CD8-positive, alpha-beta memory T cell (primary cell): ENCODE results near the gene ATAD3C. TPM values are rescaled to one million over a fixed set of nuclear protein-coding genes. Genes with fewer than 3 reads are reported as not detected.
"Not testable (repeated sequence)": the region's sequence is repeated elsewhere in the genome, so short reads cannot be mapped to it uniquely, and the experiment has no call there.

Source experiments
- CTCF ChIA-PET: fragments of 350-600 bp; sonication (Branson Sonifier 250); formaldehyde crosslinking; loops from one replicate; lab custom pipeline; 2021; ENCODE audit warnings: antibody characterized with exemption; lab: Charles Lee
- POLR2A ChIA-PET: fragments of 350-600 bp; sonication (Branson Sonifier 250); formaldehyde crosslinking; loops from one replicate; lab custom pipeline; 2021; ENCODE audit warnings: antibody characterized with exemption; lab: Charles Lee
- DNase-seq, 5 donors: peaks; one replicate each; pipeline versions ENCODE4 v3.0.0 to v3.0.0-alpha.2; 2020 to 2022; ENCODE audit warnings: mixed read lengths in 1 of 5
- H3K27ac ChIP-seq: one replicate; pipeline ENCODE4 v1.7.0; 2013; ENCODE audit warnings: low read depth, mild to moderate bottlenecking, low read length, moderate library complexity
- H3K27me3 ChIP-seq: 2 replicates; pipeline ENCODE4 v1.7.0; 2013; ENCODE audit warnings: low read length, mild to moderate bottlenecking; ENCODE audit not compliant: insufficient read depth, poor library complexity, severe bottlenecking
- H3K36me3 ChIP-seq: 2 replicates; pipeline ENCODE4 v1.7.0; 2013; ENCODE audit warnings: mild to moderate bottlenecking, low read length, moderate library complexity; ENCODE audit not compliant: insufficient read depth
- H3K4me1 ChIP-seq: 2 replicates; pipeline ENCODE4 v1.7.0; 2013; ENCODE audit warnings: mild to moderate bottlenecking, low read length, moderate library complexity; ENCODE audit not compliant: insufficient read depth
- H3K4me3 ChIP-seq: 2 replicates; pipeline ENCODE4 v1.7.0; 2013; ENCODE audit warnings: mild to moderate bottlenecking, low read length
- H3K9me3 ChIP-seq: 2 replicates; pipeline ENCODE4 v1.7.0; 2013; ENCODE audit warnings: mild to moderate bottlenecking, low read length
- H3K27ac Mint-ChIP-seq, 8 donors: one replicate each; pipeline ENCODE4 v1.8.0; 2020 to 2021; ENCODE audit warnings: mixed read lengths in 8 of 8, mild to moderate bottlenecking in 6 of 8, inconsistent platforms in 3 of 8, moderate library complexity in 3 of 8
- H3K27me3 Mint-ChIP-seq, 2 donors: one replicate each; pipeline ENCODE4 v1.8.0; 2020 to 2021; ENCODE audit warnings: mixed read lengths in 2 of 2, mild to moderate bottlenecking in 1 of 2, moderate library complexity in 1 of 2
- H3K36me3 Mint-ChIP-seq, 3 donors: one replicate each; pipeline ENCODE4 v1.8.0; 2020 to 2021; ENCODE audit warnings: mixed read lengths in 3 of 3, inconsistent platforms in 1 of 3, mild to moderate bottlenecking in 1 of 3
- H3K4me1 Mint-ChIP-seq, 3 donors: one replicate each; pipeline ENCODE4 v1.8.0; 2020 to 2021; ENCODE audit warnings: mixed read lengths in 3 of 3, inconsistent platforms in 1 of 3, mild to moderate bottlenecking in 1 of 3
- H3K4me3 Mint-ChIP-seq, 7 donors: one replicate each; pipeline ENCODE4 v1.8.0; 2020 to 2021; ENCODE audit warnings: mixed read lengths in 7 of 7, mild to moderate bottlenecking in 6 of 7, moderate library complexity in 4 of 7, inconsistent platforms in 2 of 7
- H3K9me3 Mint-ChIP-seq, 5 donors: one replicate each; pipeline ENCODE4 v1.8.0; 2020 to 2022; ENCODE audit warnings: mixed read lengths in 5 of 5, mild to moderate bottlenecking in 3 of 5, moderate library complexity in 2 of 5, inconsistent platforms in 1 of 5
- polyA plus RNA-seq: library from polyadenylated mRNA; unstranded; fragments of 300-500 nt; fragmentation: Illumina TruSeq; gene quantifications from one replicate; pipeline ENCODE4 v1.2.3, GENCODE V29; 2021
- total RNA-seq, 2 experiments: library from RNA; stranded (reverse); gene quantifications; one replicate each; pipeline ENCODE4 v1.2.3, GENCODE V29; 2021

Gene ATAD3C
- total and polyA plus RNA-seq, 3 experiments from 2014 or later = 0.53 to 4.3 (median 1.9) TPM

DNA sequence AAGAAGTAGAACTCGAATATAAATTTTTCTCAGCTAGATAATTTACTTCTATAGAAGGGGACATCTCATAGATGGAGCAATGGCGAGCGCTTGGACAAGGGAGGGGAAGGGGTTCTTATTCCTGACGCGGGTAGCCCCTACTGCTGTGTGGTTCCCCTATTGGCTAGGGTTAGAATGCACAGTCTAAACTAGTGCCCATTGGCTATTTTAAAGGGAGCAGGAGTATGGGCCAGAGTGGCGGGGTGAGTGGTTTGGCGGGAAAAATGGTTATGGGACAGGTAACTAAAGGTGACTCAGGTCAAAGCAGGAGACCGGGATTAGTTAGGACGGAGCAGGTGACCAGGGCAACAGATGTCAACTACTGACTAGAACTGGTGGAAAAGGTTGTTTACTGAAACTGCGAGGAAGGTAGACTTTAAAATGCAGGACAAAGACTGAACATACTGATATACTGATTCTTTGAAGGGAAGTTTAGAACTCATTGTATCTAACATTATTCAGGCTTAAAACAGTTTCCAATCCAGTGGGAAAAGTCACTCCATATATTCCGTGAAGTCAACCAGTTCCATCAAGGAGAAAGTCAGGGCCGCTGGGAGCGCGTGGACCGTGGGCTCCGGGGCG, 61.5 kb downstream of the ATAD3C start:
- POLR2A ChIA-PET = interaction anchor here (0.5 to 1.0 kb wide), 3 partner anchors 12 to 118 kb away, joined by 3 to 5 read pairs (median 4); partner anchors contain the start of gene MRPL20
- Histone ChIP-seq H3K9me3 (no peaks in the 10 kb centered on the region), H3K4me3 (peak overlapping the region; percentile 88), H3K36me3 (no peaks in the 10 kb centered on the region), H3K27me3 (no peaks in the 10 kb centered on the region), H3K27ac (peak overlapping the region; percentile 93), H3K4me1 (peaks cover 7% of the 10 kb centered on the region)
- H3K36me3 Mint-ChIP-seq = peaks cover 0 to 10% (median 0%) of the 10 kb centered on the region in 3 donors
- CTCF ChIA-PET = interaction anchor here (0.7 kb wide), 1 partner anchor 138 kb away, joined by 3 read pairs; no protein-coding TSS in a partner anchor
- DNase-seq = peak in 1 of 5 donors; percentile 10
- H3K27me3 Mint-ChIP-seq = peaks cover 0 to 3% of the 10 kb centered on the region in 2 donors
- peaks cover 8 to 15% (median 11%) of the 10 kb centered on the region in 3 donors for H3K4me1 Mint-ChIP-seq
- no peaks in the 10 kb centered on the region for H3K9me3 Mint-ChIP-seq
- peak overlapping the region; percentile 69 to 95 (median 92) for H3K27ac Mint-ChIP-seq
- H3K4me3 Mint-ChIP-seq = peak overlapping the region; percentile 79 to 98 (median 87)

DNA sequence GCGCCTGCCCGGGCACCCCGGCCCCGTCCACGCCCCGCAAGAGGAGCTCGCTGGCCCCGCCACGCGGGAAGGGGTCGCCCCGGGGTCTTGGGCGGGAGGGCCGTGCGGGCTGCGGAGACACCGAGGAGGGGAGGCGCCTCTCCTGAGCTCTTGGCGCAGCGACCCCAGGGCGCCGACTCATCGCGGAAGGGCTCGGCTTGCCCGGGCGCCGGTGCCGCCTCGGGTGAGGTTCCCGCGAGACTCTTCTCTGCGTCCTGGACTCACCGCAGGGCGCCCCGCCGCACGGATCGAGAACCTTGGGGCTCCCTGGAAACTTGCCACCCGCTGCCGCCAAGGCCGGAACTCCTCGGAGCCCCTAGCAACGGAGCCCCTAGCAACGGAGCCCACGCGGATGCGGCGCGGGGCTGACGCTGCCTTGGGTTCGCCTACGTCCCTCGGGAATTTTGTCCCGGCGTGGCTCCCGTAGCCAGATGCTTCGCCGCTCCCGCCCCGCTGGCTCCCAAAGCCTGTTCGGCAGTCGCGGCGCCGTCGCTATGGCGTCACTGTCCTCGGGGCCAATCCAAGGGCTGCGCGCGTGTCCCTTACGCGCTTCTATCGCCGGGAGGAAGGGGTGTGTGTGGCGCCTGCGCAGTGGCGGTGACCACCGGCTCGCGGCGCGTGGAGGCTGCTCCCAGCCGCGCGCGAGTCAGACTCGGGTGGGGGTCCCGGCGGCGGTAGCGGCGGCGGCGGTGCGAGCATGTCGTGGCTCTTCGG, 62.2 kb downstream of the ATAD3C start, which contains the start of gene ATAD3A:
Gene ATAD3A (plus strand): TSS at position 630 of the 753 bp plus-strand sequence. CDS start 107 bp downstream, at position 737.
- CTCF ChIA-PET = no interaction called here
- peaks cover 0 to 12% (median 0%) of the 10 kb centered on the region in 3 donors for H3K36me3 Mint-ChIP-seq
- Histone ChIP-seq H3K4me3 (peak within 1 kb of the TSS; percentile 88), H3K4me1 (peaks cover 7% of the 10 kb centered on the region), H3K9me3 (no peaks in the 10 kb centered on the region), H3K27me3 (no peaks in the 10 kb centered on the region), H3K36me3 (no peaks in the 10 kb centered on the region), H3K27ac (peak within 1 kb of the TSS; percentile 93)
- H3K4me3 Mint-ChIP-seq = peak within 1 kb of the TSS; percentile 88 to 98 (median 93)
- H3K4me1 Mint-ChIP-seq = peaks cover 8 to 15% (median 11%) of the 10 kb centered on the region in 3 donors
- H3K27ac Mint-ChIP-seq = peak within 1 kb of the TSS; percentile 84 to 96 (median 94)
- DNase-seq = peak; percentile 92 to 96 (median 94)
- peaks cover 0 to 3% of the 10 kb centered on the region in 2 donors for H3K27me3 Mint-ChIP-seq
- H3K9me3 Mint-ChIP-seq = no peaks in the 10 kb centered on the region
- POLR2A ChIA-PET = interaction anchor here (0.5 to 1.0 kb wide), 2 partner anchors 12 to 105 kb away, joined by 3 to 5 read pairs; partner anchors contain the start of gene MRPL20

DNA sequence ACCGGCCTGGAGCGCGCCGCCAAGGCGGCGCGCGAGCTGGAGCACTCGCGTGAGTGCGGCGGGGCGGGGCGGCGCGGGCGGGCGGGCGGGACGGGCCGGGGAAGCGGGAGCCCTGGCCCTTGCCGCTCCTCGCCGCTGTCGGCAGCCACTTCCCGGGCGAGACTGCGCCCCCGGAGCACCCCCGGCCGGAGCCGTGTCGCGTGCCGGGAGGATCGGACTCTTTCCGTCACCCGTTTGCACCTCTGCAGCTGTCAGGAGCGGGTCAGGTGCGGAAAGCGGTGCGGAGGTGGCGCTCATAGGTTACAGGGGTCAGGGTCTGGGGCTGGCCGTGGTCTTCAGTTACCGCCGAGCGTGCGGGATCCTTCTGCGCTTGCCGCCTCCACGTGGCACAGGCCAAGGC, 62.9 kb downstream of the ATAD3C start:
- POLR2A ChIA-PET = not testable (repeated sequence)

DNA sequence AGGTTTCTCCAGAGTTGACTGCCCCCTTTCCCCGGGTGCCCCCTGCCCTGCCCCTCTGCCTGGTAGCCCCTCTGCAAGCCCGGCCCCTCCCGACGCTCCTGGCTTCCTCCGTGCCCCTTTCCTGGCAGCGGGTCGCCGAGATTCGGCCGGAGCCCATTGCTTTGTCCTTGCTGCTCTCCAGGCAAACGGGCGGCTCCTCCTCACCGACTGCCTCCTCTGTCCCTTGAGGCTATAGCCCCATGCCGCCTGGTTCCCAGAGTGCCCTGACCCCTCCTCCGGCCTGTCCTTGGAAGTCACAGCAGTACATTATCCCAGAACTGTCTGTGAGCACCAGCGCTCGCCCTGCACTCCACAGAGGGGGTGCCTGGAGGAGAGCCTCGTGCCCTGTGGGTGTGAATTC, 64.2 kb downstream of the ATAD3C start:
- H3K4me1 ChIP-seq, DNase-seq, H3K27ac ChIP-seq, H3K9me3 ChIP-seq, H3K27me3 ChIP-seq, H3K4me3 ChIP-seq, CTCF ChIA-PET, H3K9me3 Mint-ChIP-seq, POLR2A ChIA-PET, H3K27me3 Mint-ChIP-seq, H3K36me3 ChIP-seq: not testable (repeated sequence)
- Mint-ChIP-seq H3K4me1 (peaks cover 8 to 15% (median 11%) of the 10 kb centered on the region in 3 donors), H3K4me3 (peak overlapping the region in 6 of 7 donors; percentile 32 to 60 (median 57)), H3K36me3 (peaks cover 0 to 23% (median 8%) of the 10 kb centered on the region in 3 donors), H3K27ac (peak overlapping the region in 2 of 8 donors; percentile 68 to 76)

More for the DNA sequence above, 62.9 kb downstream of the ATAD3C start:
- CTCF ChIA-PET, H3K27me3 Mint-ChIP-seq, H3K36me3 ChIP-seq, H3K9me3 Mint-ChIP-seq, H3K4me3 ChIP-seq, H3K27me3 ChIP-seq, H3K27ac ChIP-seq, H3K4me1 ChIP-seq, H3K9me3 ChIP-seq: not testable (repeated sequence)
- DNase-seq = peak in 2 of 5 donors; percentile 15 to 35
- peak overlapping the region in 4 of 8 donors; percentile 41 to 93 (median 49) for H3K27ac Mint-ChIP-seq
- H3K4me3 Mint-ChIP-seq = peak overlapping the region; percentile 55 to 82 (median 69)
- H3K36me3 Mint-ChIP-seq = peaks cover 0 to 14% (median 0%) of the 10 kb centered on the region in 3 donors
- peaks cover 8 to 15% (median 11%) of the 10 kb centered on the region in 3 donors for H3K4me1 Mint-ChIP-seq

DNA sequence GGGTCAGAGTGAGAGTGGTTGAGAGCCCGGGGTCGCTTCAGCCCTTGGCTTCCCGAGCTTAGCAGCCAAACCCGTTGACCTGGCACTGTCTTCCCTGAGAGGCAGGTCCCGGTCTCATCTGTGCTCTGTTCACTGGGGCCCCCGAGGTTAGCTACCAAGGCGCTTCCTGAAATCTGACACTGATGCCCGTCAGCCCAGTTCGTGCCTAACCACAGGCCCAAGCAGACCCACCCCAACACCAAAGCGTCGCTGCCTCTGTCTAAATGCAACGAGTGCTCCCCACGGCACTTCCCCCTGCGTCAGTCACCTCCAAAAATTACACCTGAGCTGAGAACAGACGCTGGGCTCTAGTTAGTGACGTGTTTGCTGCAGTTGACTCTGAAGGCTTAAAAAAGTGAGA, 64.9 kb downstream of the ATAD3C start:
- H3K27me3 Mint-ChIP-seq, H3K4me3 Mint-ChIP-seq, POLR2A ChIA-PET, DNase-seq, H3K9me3 ChIP-seq, CTCF ChIA-PET, H3K4me3 ChIP-seq, H3K27me3 ChIP-seq, H3K4me1 ChIP-seq, H3K36me3 ChIP-seq, H3K27ac ChIP-seq, H3K9me3 Mint-ChIP-seq: not testable (repeated sequence)
- Mint-ChIP-seq H3K4me1 (peaks cover 8 to 15% (median 11%) of the 10 kb centered on the region in 3 donors), H3K27ac (peak overlapping the region in 1 of 8 donors; percentile 38), H3K36me3 (peaks cover 0 to 26% (median 8%) of the 10 kb centered on the region in 3 donors)

DNA sequence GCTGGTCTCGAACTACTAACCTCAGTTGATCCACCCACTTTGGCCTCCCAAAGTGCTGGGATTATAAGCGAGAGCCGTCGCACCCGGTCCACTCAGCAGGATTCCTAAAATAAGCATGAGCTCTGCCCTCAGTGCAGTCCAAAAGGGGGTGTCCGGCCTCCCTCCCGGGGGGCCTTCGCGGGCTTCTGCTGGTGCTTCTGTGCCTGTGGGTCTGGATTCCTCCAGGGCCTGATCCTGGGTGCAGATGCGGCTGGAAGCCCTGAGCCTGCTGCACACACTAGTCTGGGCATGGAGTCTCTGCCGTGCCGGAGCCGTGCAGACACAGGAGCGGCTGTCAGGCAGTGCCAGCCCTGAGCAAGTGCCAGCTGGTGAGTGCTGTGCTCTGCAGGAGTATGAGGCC, 67.4 kb downstream of the ATAD3C start:
- H3K27me3 ChIP-seq, H3K36me3 ChIP-seq, H3K4me3 ChIP-seq, CTCF ChIA-PET, H3K9me3 Mint-ChIP-seq, H3K4me1 ChIP-seq, H3K27ac ChIP-seq, H3K9me3 ChIP-seq, H3K4me3 Mint-ChIP-seq, H3K4me1 Mint-ChIP-seq, H3K27me3 Mint-ChIP-seq, POLR2A ChIA-PET, DNase-seq: not testable (repeated sequence)
- Mint-ChIP-seq H3K27ac (peak overlapping the region in 1 of 8 donors; percentile 50), H3K36me3 (peaks cover 0 to 33% (median 8%) of the 10 kb centered on the region in 3 donors)

DNA sequence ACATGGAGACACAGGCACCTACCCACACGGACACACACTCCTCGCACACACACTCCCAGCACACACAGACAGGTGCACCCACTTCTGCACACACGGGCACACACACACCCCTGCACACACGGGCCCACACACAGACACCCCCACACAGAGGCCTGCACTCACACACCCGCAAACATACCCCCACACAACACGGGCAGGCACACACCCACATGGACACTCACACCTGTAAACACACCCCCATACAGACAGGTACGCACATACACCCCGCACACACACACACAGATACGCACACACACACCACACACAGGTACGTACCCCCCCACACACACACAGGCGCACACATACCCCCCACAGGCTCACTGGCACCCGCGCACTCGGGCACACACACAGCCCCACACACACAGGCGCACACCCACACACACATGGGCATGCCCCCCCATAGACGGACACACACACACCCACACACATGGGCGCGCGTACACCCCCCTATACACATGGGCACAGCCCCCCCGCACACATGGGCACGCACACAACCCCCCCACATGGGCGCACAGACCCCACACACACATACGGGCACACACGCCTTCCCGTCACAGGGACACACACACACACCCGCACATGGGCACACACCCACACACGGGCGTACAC, 68.6 kb downstream of the ATAD3C start:
- H3K4me1 ChIP-seq = no peaks in the 10 kb centered on the region
- no peaks in the 10 kb centered on the region for H3K27me3 ChIP-seq
- H3K27ac ChIP-seq = no peak overlapping the region
- Mint-ChIP-seq H3K36me3 (peaks cover 0 to 40% (median 8%) of the 10 kb centered on the region in 3 donors), H3K27ac (no peak overlapping the region), H3K27me3 (no peaks in the 10 kb centered on the region), H3K4me3 (peak overlapping the region in 1 of 7 donors; percentile 64), H3K4me1 (peaks cover 2 to 3% (median 3%) of the 10 kb centered on the region in 3 donors), H3K9me3 (no peaks in the 10 kb centered on the region)
- no peak for DNase-seq
- POLR2A ChIA-PET = no interaction called here
- H3K36me3 ChIP-seq = peaks cover 6% of the 10 kb centered on the region
- no peaks in the 10 kb centered on the region for H3K9me3 ChIP-seq
- CTCF ChIA-PET = no interaction called here
- H3K4me3 ChIP-seq = no peak overlapping the region
